Activated naive CD8-positive, alpha-beta T cell treated with anti-CD3 and anti-CD28 coated beads for 36 hours (primary cell): ENCODE data around the gene ILDR1. TPM values are rescaled to one million over a fixed set of nuclear protein-coding genes. Genes with fewer than 3 reads are reported as not detected.

ENCODE experiments used
- DNase-seq: peaks from one replicate; pipeline ENCODE4 v3.0.0; 2021
- H3K27ac Mint-ChIP-seq: one replicate; pipeline ENCODE4 v1.8.0; 2022; ENCODE audit warnings: mild to moderate bottlenecking, moderate library complexity, mixed read lengths
- H3K27me3 Mint-ChIP-seq: one replicate; pipeline ENCODE4 v1.8.0; 2022; ENCODE audit warnings: mild to moderate bottlenecking, mixed read lengths
- H3K36me3 Mint-ChIP-seq: one replicate; pipeline ENCODE4 v1.8.0; 2021; ENCODE audit warnings: mild to moderate bottlenecking, mixed read lengths
- H3K4me1 Mint-ChIP-seq: one replicate; pipeline ENCODE4 v1.8.0; 2021; ENCODE audit warnings: mixed read lengths
- H3K4me3 Mint-ChIP-seq: one replicate; pipeline ENCODE4 v1.8.0; 2022; ENCODE audit warnings: mild to moderate bottlenecking, moderate library complexity, mixed read lengths
- H3K9me3 Mint-ChIP-seq: one replicate; pipeline ENCODE4 v1.8.0; 2022; ENCODE audit warnings: mixed read lengths
- total RNA-seq, 2 experiments: library from RNA; stranded (reverse); gene quantifications; one replicate each; pipeline ENCODE4 v1.2.3, GENCODE V29; 2021

ILDR1 gene
- total RNA-seq, 2 experiments from 2014 or later, result not detected

GRCh38 chr3:121988146-121988545 lies 33.9 kb downstream of the ILDR1 start:
- no peak overlapping the region for H3K27ac Mint-ChIP-seq
- no peak overlapping the region for H3K4me3 Mint-ChIP-seq
- peaks cover 7% of the 10 kb centered on the region for H3K4me1 Mint-ChIP-seq
- H3K9me3 Mint-ChIP-seq, result peaks cover 17% of the 10 kb centered on the region
- peaks cover 11% of the 10 kb centered on the region for H3K36me3 Mint-ChIP-seq
- peaks cover 8% of the 10 kb centered on the region for H3K27me3 Mint-ChIP-seq
- DNase-seq, result no peak

GRCh38 chr3:121985846-121986245 lies 36.2 kb downstream of the ILDR1 start:
- no peak overlapping the region for H3K4me3 Mint-ChIP-seq
- H3K4me1 Mint-ChIP-seq, result peaks cover 12% of the 10 kb centered on the region
- no peak for DNase-seq
- H3K27ac Mint-ChIP-seq, result no peak overlapping the region
- peaks cover 11% of the 10 kb centered on the region for H3K36me3 Mint-ChIP-seq
- H3K9me3 Mint-ChIP-seq, result peaks cover 17% of the 10 kb centered on the region
- H3K27me3 Mint-ChIP-seq, result peaks cover 16% of the 10 kb centered on the region

GRCh38 chr3:121981473-121981872 lies 40.6 kb downstream of the ILDR1 start:
- no peak for DNase-seq
- Mint-ChIP-seq H3K4me1 (peaks cover 5% of the 10 kb centered on the region), H3K9me3 (peaks cover 23% of the 10 kb centered on the region), H3K4me3 (no peak overlapping the region), H3K27me3 (peaks cover 13% of the 10 kb centered on the region), H3K27ac (no peak overlapping the region), H3K36me3 (peaks cover 13% of the 10 kb centered on the region)

- H3K27me3 Mint-ChIP-seq, result peaks cover 12% of the 10 kb centered on the region
- no peak overlapping the region for H3K27ac Mint-ChIP-seq
- peaks cover 23% of the 10 kb centered on the region for H3K9me3 Mint-ChIP-seq
- no peak for DNase-seq
- no peak overlapping the region for H3K4me3 Mint-ChIP-seq
- H3K4me1 Mint-ChIP-seq, result peaks cover 5% of the 10 kb centered on the region
- peaks cover 13% of the 10 kb centered on the region for H3K36me3 Mint-ChIP-seq
Measured at GRCh38 chr3:121980450-121980796, 41.6 kb downstream of the ILDR1 start.

GRCh38 chr3:121979734-121980449 lies 42.2 kb downstream of the ILDR1 start:
- Mint-ChIP-seq H3K27ac (no peak overlapping the region), H3K36me3 (peaks cover 11% of the 10 kb centered on the region)

GRCh38 chr3:121979246-121979645 lies 42.8 kb downstream of the ILDR1 start:
- Mint-ChIP-seq H3K4me3 (no peak overlapping the region), H3K27me3 (peaks cover 8% of the 10 kb centered on the region), H3K36me3 (peaks cover 11% of the 10 kb centered on the region), H3K9me3 (peaks cover 16% of the 10 kb centered on the region), H3K4me1 (peaks cover 5% of the 10 kb centered on the region), H3K27ac (no peak overlapping the region)
- no peak for DNase-seq

More at GRCh38 chr3:121979734-121980449, 42.2 kb downstream of the ILDR1 start:
- no peak overlapping the region for H3K4me3 Mint-ChIP-seq
- DNase-seq, result no peak
- H3K4me1 Mint-ChIP-seq, result peaks cover 5% of the 10 kb centered on the region
- peaks cover 19% of the 10 kb centered on the region for H3K9me3 Mint-ChIP-seq
- peaks cover 8% of the 10 kb centered on the region for H3K27me3 Mint-ChIP-seq

GRCh38 chr3:121976727-121977126 lies 45.3 kb downstream of the ILDR1 start:
- Mint-ChIP-seq H3K4me3 (no peak overlapping the region), H3K27ac (no peak overlapping the region), H3K4me1 (peaks cover 5% of the 10 kb centered on the region), H3K9me3 (peaks cover 6% of the 10 kb centered on the region), H3K36me3 (peaks cover 2% of the 10 kb centered on the region), H3K27me3 (peaks cover 4% of the 10 kb centered on the region)
- DNase-seq, result no peak

GRCh38 chr3:121975702-121976302 lies 46.2 kb downstream of the ILDR1 start:
- no peak overlapping the region for H3K27ac Mint-ChIP-seq
- DNase-seq, result no peak
- H3K9me3 Mint-ChIP-seq, result peaks cover 6% of the 10 kb centered on the region
- no peaks in the 10 kb centered on the region for H3K4me1 Mint-ChIP-seq
- H3K4me3 Mint-ChIP-seq, result no peak overlapping the region
- H3K27me3 Mint-ChIP-seq, result no peaks in the 10 kb centered on the region
- peaks cover 2% of the 10 kb centered on the region for H3K36me3 Mint-ChIP-seq

GRCh38 chr3:121974601-121975111 lies 47.4 kb downstream of the ILDR1 start:
- Mint-ChIP-seq H3K27ac (no peak overlapping the region), H3K36me3 (peaks cover 2% of the 10 kb centered on the region), H3K27me3 (no peaks in the 10 kb centered on the region), H3K9me3 (peaks cover 6% of the 10 kb centered on the region), H3K4me3 (no peak overlapping the region), H3K4me1 (peaks cover 2% of the 10 kb centered on the region)
- DNase-seq, result no peak

GRCh38 chr3:121970047-121970446 lies 52.0 kb downstream of the ILDR1 start:
- peaks cover 15% of the 10 kb centered on the region for H3K9me3 Mint-ChIP-seq
- DNase-seq, result no peak
- H3K36me3 Mint-ChIP-seq, result no peaks in the 10 kb centered on the region
- peaks cover 3% of the 10 kb centered on the region for H3K27me3 Mint-ChIP-seq
- H3K4me1 Mint-ChIP-seq, result peaks cover 2% of the 10 kb centered on the region
- no peak overlapping the region for H3K4me3 Mint-ChIP-seq
- no peak overlapping the region for H3K27ac Mint-ChIP-seq

- no peaks in the 10 kb centered on the region for H3K36me3 Mint-ChIP-seq
- peaks cover 16% of the 10 kb centered on the region for H3K9me3 Mint-ChIP-seq
- H3K27ac Mint-ChIP-seq, result no peak overlapping the region
Measured at GRCh38 chr3:121969631-121970030, 52.4 kb downstream of the ILDR1 start.

GRCh38 chr3:121963608-121964007 lies 58.4 kb downstream of the ILDR1 start:
- no peak for DNase-seq

More at GRCh38 chr3:121969631-121970030, 52.4 kb downstream of the ILDR1 start:
- DNase-seq, result no peak
- Mint-ChIP-seq H3K4me3 (no peak overlapping the region), H3K27me3 (peaks cover 3% of the 10 kb centered on the region), H3K4me1 (peaks cover 2% of the 10 kb centered on the region)

GRCh38 chr3:121962443-121962842 lies 59.6 kb downstream of the ILDR1 start:
- Mint-ChIP-seq H3K27ac (no peak overlapping the region), H3K9me3 (peaks cover 22% of the 10 kb centered on the region), H3K4me1 (no peaks in the 10 kb centered on the region), H3K27me3 (peaks cover 3% of the 10 kb centered on the region), H3K36me3 (no peaks in the 10 kb centered on the region), H3K4me3 (no peak overlapping the region)
- no peak for DNase-seq

More at GRCh38 chr3:121963608-121964007, 58.4 kb downstream of the ILDR1 start:
- peaks cover 3% of the 10 kb centered on the region for H3K27me3 Mint-ChIP-seq
- H3K36me3 Mint-ChIP-seq, result no peaks in the 10 kb centered on the region
- H3K4me1 Mint-ChIP-seq, result no peaks in the 10 kb centered on the region
- H3K4me3 Mint-ChIP-seq, result no peak overlapping the region
- peaks cover 22% of the 10 kb centered on the region for H3K9me3 Mint-ChIP-seq
- no peak overlapping the region for H3K27ac Mint-ChIP-seq

GRCh38 chr3:121961283-121961682 lies 60.8 kb downstream of the ILDR1 start:
- Mint-ChIP-seq H3K4me3 (no peak overlapping the region), H3K9me3 (peaks cover 16% of the 10 kb centered on the region), H3K27me3 (no peaks in the 10 kb centered on the region), H3K4me1 (no peaks in the 10 kb centered on the region), H3K36me3 (no peaks in the 10 kb centered on the region), H3K27ac (no peak overlapping the region)
- DNase-seq, result no peak

GRCh38 chr3:121958801-121959200 lies 63.2 kb downstream of the ILDR1 start:
- peaks cover 7% of the 10 kb centered on the region for H3K9me3 Mint-ChIP-seq
- no peaks in the 10 kb centered on the region for H3K27me3 Mint-ChIP-seq
- H3K4me1 Mint-ChIP-seq, result no peaks in the 10 kb centered on the region
- DNase-seq, result no peak
- H3K36me3 Mint-ChIP-seq, result peaks cover 4% of the 10 kb centered on the region
- no peak overlapping the region for H3K4me3 Mint-ChIP-seq
- H3K27ac Mint-ChIP-seq, result no peak overlapping the region
